NCI-H82 treated with DMSO at 0.1 percent for 48 hours (cell line): ENCODE results near the gene NAT8L.

Experiments
- DNase-seq: peaks from one replicate; lab custom pipeline; 2025; ENCODE audit not compliant: unreplicated experiment; lab: John Stamatoyannopoulos, UW

The NAT8L gene

DNA sequence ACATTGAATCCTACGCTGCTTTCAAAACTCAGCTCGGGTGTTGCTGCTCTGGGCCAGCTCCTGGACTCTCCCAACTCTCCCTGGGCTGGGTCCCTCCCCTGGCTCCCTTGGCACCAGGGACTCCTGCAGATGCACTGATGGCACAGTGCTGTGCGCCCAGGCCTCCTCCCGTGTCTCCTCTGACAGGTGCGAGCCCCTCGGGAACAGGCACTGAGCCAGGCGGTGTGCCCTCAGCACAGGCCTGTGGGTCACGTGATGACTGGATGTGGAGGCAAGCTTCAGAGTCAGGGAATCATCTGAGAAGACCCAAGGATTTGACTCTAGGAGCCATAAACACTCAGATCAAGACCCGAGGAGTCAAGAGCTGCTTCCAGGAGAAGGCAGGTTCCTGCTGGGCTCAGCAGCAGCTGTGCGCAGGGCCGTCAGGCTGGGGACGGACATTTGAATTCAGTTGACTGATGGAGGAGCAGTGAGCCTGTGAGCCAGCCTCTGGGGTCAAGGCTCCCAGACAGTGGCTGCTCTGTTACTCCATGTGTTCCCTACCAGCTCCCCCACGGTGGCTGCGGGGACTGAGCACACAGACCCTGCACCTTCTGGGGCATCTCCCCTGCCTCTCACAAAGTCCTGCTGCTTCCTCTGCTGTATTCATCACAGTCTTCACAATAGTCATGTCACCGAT is 33.0 kb downstream of the NAT8L start:
- DNase-seq: no peak

DNA sequence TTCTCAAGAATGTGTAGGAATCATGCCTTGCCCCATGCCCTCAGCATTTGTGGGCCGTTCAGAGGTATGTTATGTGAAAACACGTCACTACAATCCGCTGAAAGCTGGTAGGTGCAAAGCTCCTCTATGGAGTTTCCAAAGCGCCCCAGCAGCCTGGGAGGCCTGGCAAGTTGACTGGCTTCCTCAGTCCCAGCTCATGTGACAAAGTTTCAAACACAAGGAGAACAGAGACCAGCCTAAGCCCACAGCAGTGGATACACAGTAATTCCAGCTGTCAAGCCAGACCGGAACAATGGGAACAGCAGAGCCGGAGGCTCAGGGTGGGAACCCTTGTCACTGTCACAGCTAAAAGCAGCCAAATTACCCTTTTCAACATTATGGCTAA is 33.5 kb downstream of the NAT8L start:
- DNase-seq: no peak

DNA sequence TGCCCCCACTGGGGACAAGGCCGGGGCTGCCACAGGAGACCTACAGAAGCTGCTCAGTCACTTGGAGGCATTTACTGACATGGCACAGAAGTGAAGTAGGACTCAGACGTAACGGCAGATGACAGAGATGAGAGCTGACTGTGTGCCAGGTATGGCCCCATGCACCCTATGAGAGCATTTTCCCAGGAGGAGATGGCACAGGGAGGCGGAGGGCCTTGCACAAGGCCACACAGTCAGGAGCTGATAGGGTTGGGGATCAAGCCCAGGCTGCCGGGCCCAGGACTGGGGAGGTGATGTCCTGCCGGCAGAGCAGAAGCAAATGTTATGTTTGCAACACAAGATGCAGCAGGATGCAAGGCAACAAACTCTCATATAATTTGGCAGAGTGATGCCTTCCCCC is 34.1 kb downstream of the NAT8L start:
- DNase-seq: no peak

DNA sequence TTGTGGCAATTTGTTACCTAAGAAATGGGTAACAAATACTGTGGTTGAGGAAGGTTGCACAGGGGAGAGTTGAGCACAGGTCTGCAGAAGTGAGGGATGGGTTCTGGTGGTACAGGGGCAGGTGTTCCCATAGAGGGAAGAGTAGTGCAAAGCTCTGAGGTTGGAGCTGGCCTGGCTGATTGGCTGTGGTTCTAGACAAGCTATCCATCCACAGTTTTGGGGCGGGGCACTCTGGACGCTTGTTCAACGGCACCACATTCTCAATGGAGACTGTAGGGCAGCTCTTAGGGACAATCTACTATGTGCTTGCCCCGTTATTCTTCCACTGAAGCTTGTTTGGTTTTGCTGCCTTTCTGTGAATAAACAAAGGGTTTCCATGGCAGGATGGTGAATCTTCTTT is 35.4 kb downstream of the NAT8L start:
- no peak for DNase-seq

DNA sequence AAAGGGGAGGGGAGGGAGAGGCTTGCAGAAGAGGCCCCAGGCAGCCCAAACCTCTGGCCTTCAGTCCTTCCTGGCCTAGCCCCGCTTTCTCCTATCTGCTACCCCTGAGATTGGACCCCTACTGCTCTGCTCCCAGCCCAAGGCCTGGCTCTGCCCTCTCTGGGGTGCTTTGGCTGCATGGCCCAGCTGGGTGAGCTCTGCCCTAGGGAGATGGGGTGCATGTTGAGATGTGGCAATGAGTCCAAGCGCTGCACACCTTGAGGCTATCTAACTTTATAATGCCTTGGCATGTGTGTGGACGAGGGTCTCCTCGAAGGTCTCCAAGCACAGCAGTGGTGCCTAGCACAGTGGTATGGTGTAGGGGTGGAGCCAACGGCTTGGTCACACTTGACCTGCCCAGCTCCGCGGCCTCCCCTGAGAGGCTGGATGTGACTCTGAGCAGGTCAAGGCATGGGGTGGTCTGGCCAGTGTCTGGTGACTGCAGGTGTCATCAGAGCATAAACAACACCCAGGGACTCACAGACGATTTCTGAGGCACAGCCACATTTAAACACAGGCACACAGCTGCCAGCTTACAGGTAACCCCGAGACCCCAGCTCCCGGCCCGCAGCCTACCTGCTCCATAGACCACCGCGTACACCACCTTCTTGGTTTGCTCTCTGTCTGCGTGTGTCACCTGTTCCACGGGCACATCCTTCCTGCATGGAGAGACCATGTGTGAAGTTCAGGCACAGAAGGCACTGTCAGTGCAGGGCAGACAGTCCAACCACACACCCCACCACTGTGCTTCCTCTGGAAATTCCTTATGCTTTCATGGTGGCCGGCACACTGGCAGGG is 36.3 kb downstream of the NAT8L start:
- no peak for DNase-seq

DNA sequence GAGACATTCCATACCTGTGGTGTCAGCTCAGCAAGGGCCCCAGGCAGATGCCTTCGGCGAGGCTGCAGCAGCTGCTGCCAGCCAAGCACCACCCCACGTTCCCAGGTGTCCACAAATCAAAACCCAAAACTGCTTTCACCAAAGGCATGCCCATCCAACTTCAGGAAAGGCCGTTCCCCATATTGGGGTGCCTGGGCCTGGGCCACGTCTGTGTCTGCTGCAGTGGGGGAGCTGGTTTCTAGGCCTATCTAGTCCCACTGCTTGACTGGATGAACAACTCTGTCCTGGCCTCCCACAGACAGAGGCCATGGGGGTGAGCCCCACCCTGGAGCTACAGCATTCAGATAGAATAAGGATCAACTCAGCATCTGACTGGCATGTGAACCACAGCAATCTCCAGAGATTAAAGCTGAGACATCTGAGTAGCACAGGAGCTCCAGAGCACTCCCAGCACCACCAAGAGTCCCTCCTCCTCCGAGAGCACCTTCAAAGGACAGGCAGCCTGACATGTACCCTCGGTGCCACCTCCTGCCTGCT is 37.0 kb downstream of the NAT8L start:
- no peak for DNase-seq

DNA sequence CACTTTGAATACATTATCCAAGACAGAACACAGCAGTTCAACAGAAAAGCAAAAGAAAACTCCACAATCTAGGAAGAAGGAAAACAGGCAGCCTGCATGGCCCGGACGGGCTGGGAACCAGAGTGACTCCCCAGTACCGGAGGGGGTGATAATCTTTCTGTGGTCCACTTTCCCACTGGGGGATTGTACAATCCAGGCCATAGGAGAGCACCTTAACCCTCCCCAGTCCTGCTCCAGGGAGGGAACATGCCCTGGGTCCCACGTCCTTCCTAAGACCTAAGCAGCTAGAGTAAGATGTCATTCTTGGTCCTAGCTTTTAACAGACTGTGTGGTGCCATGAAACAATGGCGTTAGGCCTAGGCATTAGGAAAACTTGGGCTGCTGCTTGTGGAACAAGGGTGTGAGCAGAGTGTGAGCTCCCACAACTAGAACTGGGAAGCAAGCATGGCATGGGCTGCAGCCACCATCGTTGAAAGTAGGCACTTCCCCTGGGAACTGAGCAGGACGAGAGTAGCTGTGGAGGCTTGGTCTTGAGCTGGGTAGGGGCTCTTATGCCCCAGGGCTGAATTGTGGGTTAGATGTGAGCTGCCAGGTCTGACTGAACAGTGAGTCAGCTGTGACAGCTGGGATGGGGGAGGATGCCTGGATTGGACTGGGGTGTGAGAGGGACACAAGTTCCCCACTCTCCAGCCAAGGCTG is 42.4 kb downstream of the NAT8L start:
- no peak for DNase-seq

DNA sequence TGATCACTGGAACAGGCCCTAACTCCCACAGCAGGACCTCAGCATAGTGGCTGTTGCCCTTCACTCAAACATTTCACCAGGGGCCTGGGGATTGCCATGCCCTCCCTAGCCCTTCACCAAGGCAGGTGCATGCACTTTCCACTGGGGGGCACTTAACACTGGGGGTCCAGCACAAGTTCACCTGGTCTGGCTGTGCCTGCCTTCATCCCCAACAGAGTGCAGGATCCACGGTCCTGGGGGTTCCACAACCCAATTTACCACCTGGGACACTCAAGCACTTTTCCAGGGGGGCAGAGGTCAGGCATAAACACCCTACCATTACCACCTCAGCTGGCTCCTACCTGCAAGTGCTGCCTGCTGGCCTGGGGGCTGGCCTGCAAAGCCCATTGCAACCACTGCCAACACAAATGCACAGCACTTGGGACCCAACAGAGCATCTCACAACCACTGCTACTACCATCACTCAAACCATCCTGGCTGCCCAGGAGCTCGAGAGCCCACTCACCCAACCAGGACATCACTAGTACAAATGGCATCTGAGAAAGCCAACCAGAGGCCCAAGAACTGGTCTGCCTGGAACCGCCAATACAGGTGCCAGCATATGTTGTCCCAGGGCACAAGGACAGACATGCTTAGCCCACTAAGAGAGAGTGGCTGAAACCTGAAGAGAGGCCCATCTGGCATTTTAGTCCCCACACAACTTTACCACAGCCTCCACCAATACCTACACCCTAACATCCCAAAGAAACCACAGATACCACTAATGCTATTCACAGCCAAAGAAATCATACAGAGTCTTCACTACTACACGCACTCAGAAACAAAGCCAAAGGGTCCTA is 43.1 kb downstream of the NAT8L start:
- no peak for DNase-seq

DNA sequence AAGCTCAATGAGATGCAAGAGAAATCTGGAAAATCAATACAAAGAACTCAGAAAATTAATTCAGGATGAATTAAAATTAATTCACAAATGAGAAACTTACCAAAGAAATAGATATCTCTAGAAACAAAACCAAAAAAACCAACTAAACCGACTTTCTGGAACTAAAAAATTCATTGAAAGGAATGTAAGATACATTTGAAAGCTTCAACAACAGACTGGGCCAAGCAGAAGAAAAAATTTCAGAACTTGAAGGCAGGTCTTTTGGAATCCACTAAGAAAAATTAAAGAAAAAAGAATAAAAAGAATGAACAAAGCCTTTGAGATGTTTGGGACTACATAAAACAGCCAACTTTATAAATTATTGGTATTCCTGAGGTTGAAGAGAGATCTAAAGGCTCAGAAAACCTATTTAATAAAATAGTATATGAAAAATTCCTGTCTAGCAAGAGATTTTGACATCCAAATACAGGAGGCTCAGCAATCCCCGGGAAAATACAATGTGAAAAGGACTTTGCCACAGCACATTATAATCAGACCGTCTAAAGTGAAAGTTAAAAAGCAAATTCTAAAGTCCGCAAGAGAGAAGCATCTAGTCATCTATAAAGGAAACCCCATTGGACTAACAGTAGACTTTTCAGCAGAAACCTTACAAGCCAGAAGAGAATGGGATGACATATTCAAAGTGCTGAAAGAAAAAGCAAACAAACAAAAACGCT is 44.2 kb downstream of the NAT8L start:
- DNase-seq: no peak

DNA sequence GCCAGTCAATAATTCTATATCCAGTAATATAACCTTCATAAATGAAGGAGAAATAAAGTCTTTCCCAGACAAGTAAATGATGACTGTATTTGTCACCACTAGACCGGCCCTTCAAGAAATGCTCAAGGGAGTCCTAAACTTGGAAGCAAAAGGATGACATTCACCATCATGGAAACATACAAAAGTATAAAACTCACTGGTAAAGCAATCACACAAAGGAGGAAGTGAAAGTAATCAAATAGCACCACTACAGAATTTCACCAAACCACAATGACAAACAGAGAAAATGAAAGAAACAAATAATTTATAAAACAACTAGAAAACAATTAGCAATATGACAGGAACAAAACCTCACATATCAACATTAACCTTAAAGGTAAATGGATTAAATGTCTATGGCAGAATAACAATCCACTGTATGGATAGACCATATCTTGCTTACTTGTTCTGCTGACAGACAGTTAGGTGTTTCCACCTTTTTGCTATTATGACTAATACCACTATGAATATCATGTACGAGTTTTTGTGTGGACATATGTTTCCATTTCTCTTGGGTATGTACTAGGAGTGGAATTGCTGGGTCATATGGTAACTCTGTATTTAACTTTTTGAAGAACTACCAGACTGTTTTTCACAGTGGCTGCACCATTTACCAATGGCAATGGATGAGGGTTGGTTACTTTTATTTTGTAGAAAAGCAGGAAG is 44.9 kb downstream of the NAT8L start:
- no peak for DNase-seq

DNA sequence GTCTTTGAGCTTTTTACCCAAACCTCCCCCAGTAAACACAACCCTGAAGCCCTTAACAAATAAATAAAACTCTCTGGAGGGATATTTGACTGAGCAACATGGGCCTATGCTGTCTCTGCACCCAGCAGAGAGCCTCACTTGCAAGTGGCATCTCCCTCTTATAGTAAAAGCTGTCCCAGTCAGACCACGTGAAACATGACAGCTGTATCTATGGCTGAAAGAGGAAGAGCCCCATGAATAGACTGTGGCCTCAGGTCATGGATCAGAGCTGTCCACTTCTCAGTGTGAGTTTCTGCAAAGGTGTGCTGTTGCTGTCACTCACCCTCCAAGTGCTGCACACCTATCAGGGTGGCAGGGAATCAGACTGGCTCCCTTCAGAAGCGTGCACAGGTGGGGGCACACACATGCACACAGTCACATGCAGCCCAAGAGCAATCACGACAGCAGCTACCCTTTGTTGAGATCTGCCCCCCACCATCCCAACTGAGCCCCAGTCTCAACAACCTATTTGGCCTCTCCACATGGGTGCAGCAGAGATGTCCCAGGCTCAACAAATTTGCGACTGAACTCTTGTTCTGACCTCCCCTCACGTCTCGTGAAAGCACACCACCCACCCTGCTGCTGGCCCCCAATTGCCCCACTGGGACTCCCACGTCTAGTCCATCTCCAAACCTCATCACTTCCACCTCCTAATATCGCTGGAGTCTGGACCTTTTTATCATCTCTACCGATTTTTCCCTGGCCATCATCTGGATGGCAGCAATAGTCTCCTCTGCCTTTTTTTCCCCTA is 45.6 kb downstream of the NAT8L start:
- no peak for DNase-seq

DNA sequence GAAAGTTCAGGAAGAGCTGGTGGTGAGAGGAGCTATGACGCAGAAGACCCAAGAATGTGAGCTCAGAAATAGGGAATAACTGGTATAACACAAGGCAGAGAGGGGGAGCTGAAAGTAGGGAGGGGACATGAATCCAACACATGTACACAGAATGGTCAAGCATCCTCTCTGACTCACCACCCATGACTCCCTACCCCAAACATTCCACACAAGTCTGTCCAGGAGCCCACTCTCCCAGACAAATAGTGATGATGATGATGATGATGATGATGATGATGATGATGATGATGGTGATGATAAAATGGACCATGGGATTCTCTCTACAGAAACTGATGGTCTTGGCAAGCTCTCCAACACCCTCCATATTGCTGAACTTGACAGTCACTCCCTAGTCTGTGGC is 46.4 kb downstream of the NAT8L start:
- no peak for DNase-seq

DNA sequence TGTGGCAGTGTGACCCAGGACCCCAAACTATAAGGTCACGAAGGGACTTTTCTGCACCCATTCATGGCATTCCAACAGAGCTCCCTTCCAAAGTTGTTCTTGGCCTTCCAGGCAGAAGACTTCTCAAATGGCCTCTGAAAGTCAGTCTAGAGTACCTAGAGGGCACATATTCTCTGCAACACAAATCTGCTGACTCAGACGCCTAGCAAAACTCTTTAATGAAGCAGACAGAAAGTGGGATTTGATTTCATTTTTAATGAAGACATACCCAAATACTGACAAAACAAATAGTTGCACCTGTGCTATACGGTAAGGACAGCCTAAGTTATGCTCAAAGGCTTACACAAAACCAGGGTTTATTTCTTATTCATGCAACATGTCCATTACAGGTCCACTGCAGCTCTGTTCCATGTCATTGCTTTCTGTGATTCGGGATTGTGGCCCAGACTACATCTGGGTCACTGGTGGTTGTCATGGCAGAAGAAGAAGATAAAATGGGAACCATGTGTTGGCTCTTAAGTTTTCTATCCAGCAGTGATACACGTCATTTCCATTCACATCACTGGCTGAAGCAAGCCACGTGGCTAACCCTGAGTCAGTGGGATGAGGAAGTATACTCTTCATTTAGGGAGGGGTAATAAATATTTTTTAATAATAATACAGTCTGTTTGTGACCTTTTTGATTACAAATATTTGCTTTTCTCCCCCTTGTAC is 57.7 kb downstream of the NAT8L start:
- DNase-seq: no peak
